ENCODE results near the gene FUBP1. TPM values are rescaled to one million over a fixed set of nuclear protein-coding genes. Genes with fewer than 3 reads are reported as not detected.

The FUBP1 gene
- total and polyA plus RNA-seq, 2 of the 13 experiments (the other 11 are each of a cell fraction or from before 2014, with no cell fraction given): 98.1 to 166 TPM

GRCh38 chr1:77945345-77945744, 33.5 kb downstream of the FUBP1 start:
- no peak overlapping the region for H2AFZ ChIP-seq (ENCODE audit: low read length)
- in situ Hi-C loops (cut with HindIII; ENCODE audit: extremely low pct_ligation_motif_present, low pct_unique_long_range_greater_than_20kb) (no loop called here), intact Hi-C loops (cut with micrococcal nuclease; ENCODE audit: unreplicated experiment) (no loop called here)
- ATAC-seq (no peak), FAIRE-seq (no peak), DNase-seq (ENCODE audit: low spot score) (no peak)
- peaks cover 3 to 54% of the 10 kb centered on the region in 2 experiments for H3K36me3 ChIP-seq (replicated peaks in 1 of 2; ENCODE audit: control insufficient read depth in 1 of 2, insufficient read depth in 2 of 2, low read length in 2 of 2)
- H3K9ac ChIP-seq (ENCODE audit: insufficient read depth, low read depth, low read length): no peak overlapping the region
- no peak overlapping the region for H3K27ac ChIP-seq (ENCODE audit: extremely low read length, insufficient read depth, low read length)
- peaks cover 6% of the 10 kb centered on the region; the same call in 1 of the 2 replicates for H4K20me1 ChIP-seq (ENCODE audit: insufficient read depth, low read length)
- WGBS (ENCODE audit: low lambda C conversion rate): 98% methylated on average over 2 of the region's 2 CpGs
- no peaks in the 10 kb centered on the region for H3K9me3 ChIP-seq (ENCODE audit: low read length)
- no TSS peak for BruUV-seq (replicated peaks)
- no peaks in the 10 kb centered on the region for H3K4me1 ChIP-seq (ENCODE audit: insufficient read depth, low read length)
- no peaks in the 10 kb centered on the region for H3K79me2 ChIP-seq (ENCODE audit: insufficient read depth, low read length)
- no peak overlapping the region for H3K4me2 ChIP-seq (ENCODE audit: low read depth, low read length)
- POLR2A ChIA-PET: no interaction called here
- H3K4me3 ChIP-seq (replicated peaks in 1 of 3; ENCODE audit: insufficient read depth in 1 of 3, low read depth in 2 of 3, low read length in 3 of 3): no peak overlapping the region
- no peaks in the 10 kb centered on the region for H3K27me3 ChIP-seq (ENCODE audit: control insufficient read depth in 1 of 2, insufficient read depth in 2 of 2, low read length in 2 of 2)
- CTCF ChIA-PET (ENCODE audit: low intra/inter-chr PET ratio, low total read pairs): no interaction called here
- TF ChIP-seq ZBTB14 (CRISPR knock-in tag; IDR thresholded peaks at IDR 0.05) (no peak), RBM22 (optimal IDR thresholded peaks at IDR 0.05; ENCODE audit: low read length) (peak; percentile 72)
- TF ChIP-seq, protein P1, sequence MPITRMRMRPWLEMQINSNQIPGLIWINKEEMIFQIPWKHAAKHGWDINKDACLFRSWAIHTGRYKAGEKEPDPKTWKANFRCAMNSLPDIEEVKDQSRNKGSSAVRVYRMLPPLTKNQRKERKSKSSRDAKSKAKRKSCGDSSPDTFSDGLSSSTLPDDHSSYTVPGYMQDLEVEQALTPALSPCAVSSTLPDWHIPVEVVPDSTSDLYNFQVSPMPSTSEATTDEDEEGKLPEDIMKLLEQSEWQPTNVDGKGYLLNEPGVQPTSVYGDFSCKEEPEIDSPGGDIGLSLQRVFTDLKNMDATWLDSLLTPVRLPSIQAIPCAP (CRISPR knock-in tag; IDR thresholded peaks at IDR 0.05; ENCODE audit: low read depth): no peak

DNA sequence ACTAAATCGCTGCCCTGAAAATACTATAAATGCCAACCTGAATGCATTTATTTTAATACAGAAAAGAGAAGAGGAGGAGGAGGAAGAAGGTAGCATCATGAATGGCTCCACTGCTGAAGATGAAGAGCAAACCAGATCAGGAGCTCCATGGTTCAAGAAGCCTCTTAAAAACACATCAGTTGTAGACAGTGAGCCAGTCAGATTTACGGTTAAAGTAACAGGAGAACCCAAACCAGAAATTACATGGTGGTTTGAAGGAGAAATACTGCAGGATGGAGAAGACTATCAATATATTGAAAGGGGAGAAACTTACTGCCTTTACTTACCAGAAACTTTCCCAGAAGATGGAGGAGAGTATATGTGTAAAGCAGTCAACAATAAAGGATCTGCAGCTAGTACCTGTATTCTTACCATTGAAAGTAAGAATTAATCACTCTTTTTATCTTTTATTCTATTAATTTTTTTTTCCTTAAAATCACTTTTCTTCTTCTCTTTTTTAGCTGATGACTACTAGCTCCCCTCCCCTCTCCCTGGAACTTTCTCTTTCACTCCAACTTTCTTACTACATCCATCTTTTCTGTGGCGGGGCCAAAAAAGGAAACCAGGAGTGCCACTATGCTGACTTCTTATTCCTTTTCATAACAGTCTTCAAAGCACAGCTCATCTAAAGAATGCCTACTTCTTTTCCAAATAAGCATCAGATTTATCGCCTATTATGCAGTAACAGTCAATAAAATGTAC, 36.3 kb downstream of the FUBP1 start:
- CTCF ChIA-PET (ENCODE audit: low intra/inter-chr PET ratio, low total read pairs): no interaction called here

More for the DNA sequence above, 36.3 kb downstream of the FUBP1 start:
- Histone ChIP-seq H3K27me3 (ENCODE audit: control insufficient read depth in 1 of 2, insufficient read depth in 2 of 2, low read length in 2 of 2) (no peaks in the 10 kb centered on the region), H3K36me3 (replicated peaks in 1 of 2; ENCODE audit: control insufficient read depth in 1 of 2, insufficient read depth in 2 of 2, low read length in 2 of 2) (peaks cover 2 to 27% of the 10 kb centered on the region in 2 experiments; a peak in 4 of 5 replicates), H3K4me2 (ENCODE audit: low read depth, low read length) (no peak overlapping the region), H3K27ac (ENCODE audit: extremely low read length, insufficient read depth, low read length) (no peak overlapping the region), H2AFZ (ENCODE audit: low read length) (no peak overlapping the region), H3K9me3 (ENCODE audit: low read length) (no peaks in the 10 kb centered on the region), H4K20me1 (ENCODE audit: insufficient read depth, low read length) (no peaks in the 10 kb centered on the region), H3K9ac (ENCODE audit: insufficient read depth, low read depth, low read length) (no peak overlapping the region), H3K4me1 (ENCODE audit: insufficient read depth, low read length) (no peaks in the 10 kb centered on the region), H3K79me2 (ENCODE audit: insufficient read depth, low read length) (no peaks in the 10 kb centered on the region), H3K4me3 (replicated peaks in 1 of 3; ENCODE audit: insufficient read depth in 1 of 3, low read depth in 2 of 3, low read length in 3 of 3) (no peak overlapping the region)
- no peak for DNase-seq (ENCODE audit: low spot score)
- POLR2A ChIA-PET: interaction anchor here (1.5 kb wide), 1 partner anchor 33 kb away, joined by 4 read pairs; no protein-coding TSS in a partner anchor
- BruUV-seq (replicated peaks): no TSS peak
- in situ Hi-C loops (cut with HindIII; ENCODE audit: extremely low pct_ligation_motif_present, low pct_unique_long_range_greater_than_20kb): no loop called here
- no peak for FAIRE-seq
- no peak for ATAC-seq
- WGBS (ENCODE audit: low lambda C conversion rate): 98% methylated on average over 4 of the region's 4 CpGs
- intact Hi-C loops (cut with micrococcal nuclease; ENCODE audit: unreplicated experiment): no loop called here
- TF ChIP-seq ZNF275 (CRISPR knock-in tag; IDR thresholded peaks at IDR 0.05; ENCODE audit: borderline replicate concordance): no peak
- TF ChIP-seq SSRP1 (CRISPR knock-in tag; IDR thresholded peaks at IDR 0.05): 0 out of 2 replicates have a peak, but pooled peaks have one; percentile 27
- TF ChIP-seq, protein P2, sequence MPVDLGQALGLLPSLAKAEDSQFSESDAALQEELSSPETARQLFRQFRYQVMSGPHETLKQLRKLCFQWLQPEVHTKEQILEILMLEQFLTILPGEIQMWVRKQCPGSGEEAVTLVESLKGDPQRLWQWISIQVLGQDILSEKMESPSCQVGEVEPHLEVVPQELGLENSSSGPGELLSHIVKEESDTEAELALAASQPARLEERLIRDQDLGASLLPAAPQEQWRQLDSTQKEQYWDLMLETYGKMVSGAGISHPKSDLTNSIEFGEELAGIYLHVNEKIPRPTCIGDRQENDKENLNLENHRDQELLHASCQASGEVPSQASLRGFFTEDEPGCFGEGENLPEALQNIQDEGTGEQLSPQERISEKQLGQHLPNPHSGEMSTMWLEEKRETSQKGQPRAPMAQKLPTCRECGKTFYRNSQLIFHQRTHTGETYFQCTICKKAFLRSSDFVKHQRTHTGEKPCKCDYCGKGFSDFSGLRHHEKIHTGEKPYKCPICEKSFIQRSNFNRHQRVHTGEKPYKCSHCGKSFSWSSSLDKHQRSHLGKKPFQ (CRISPR knock-in tag; IDR thresholded peaks at IDR 0.05; ENCODE audit: insufficient replicate concordance): no peak
- no peak for TF ChIP-seq BCLAF1 (IDR thresholded peaks at IDR 0.05)
- TF ChIP-seq GATA4 (IDR thresholded peaks at IDR 0.05; ENCODE audit: borderline replicate concordance, low read depth): no peak
- TF ChIP-seq RBM22 (optimal IDR thresholded peaks at IDR 0.05; ENCODE audit: low read length): peak; percentile 65
